Osteoblast (primary cell): ENCODE results near the gene ZNF865. TPM values are rescaled to one million over a fixed set of nuclear protein-coding genes. Genes with fewer than 3 reads are reported as not detected.

ENCODE experiments used
- DNase-seq: peaks from one replicate; pipeline ENCODE4 v3.0.0; 2011; ENCODE audit warnings: low spot score, mixed read lengths; ENCODE audit not compliant: insufficient read length; ENCODE audit errors: missing footprints
- H2AFZ ChIP-seq: 2 replicates; pipeline ENCODE4 v1.6.0; 2011; ENCODE audit warnings: mild to moderate bottlenecking, low read length
- H3K27ac ChIP-seq: 2 replicates; pipeline ENCODE4 v1.5.1; 2011; ENCODE audit warnings: mild to moderate bottlenecking, low read depth, low read length, moderate library complexity
- H3K27me3 ChIP-seq: 2 replicates; pipeline ENCODE4 v1.6.0; 2012; ENCODE audit warnings: mild to moderate bottlenecking, control low read depth, inconsistent platforms, low read length, moderate library complexity; ENCODE audit not compliant: insufficient read depth
- H3K36me3 ChIP-seq: 2 replicates; pipeline ENCODE4 v1.5.1; 2011; ENCODE audit warnings: mild to moderate bottlenecking, low read length, control low read depth, moderate library complexity; ENCODE audit not compliant: insufficient read depth
- H3K4me1 ChIP-seq: 2 replicates; pipeline ENCODE4 v1.5.1; 2011; ENCODE audit warnings: mild to moderate bottlenecking, low read length, control low read depth, moderate library complexity; ENCODE audit not compliant: insufficient read depth
- H3K4me2 ChIP-seq: 2 replicates; pipeline ENCODE4 v1.6.0; 2011; ENCODE audit warnings: mild to moderate bottlenecking, low read length; ENCODE audit not compliant: insufficient read depth
- H3K4me3 ChIP-seq: fragments of 200-600 bp; sonication (generic); 3 replicates; pipeline ENCODE4 v1.5.1; 2012; ENCODE audit warnings: mild to moderate bottlenecking, low read length, inconsistent platforms; ENCODE audit not compliant: insufficient read depth
- H3K79me2 ChIP-seq: 2 replicates; pipeline ENCODE4 v1.6.0; 2012; ENCODE audit warnings: mild to moderate bottlenecking, low read length, control low read depth, inconsistent platforms; ENCODE audit not compliant: insufficient read depth
- H3K9me3 ChIP-seq: 2 replicates; pipeline ENCODE4 v1.5.1; 2011; ENCODE audit warnings: low read depth, low read length, control low read depth
- H4K20me1 ChIP-seq: 2 replicates; pipeline ENCODE4 v1.6.0; 2012; ENCODE audit warnings: mild to moderate bottlenecking, low read length, control low read depth; ENCODE audit not compliant: insufficient read depth
- total RNA-seq: library from RNA; depleted of rRNA; stranded (reverse); fragments of >200 nt; gene quantifications from 2 replicates; pipeline ENCODE4 v1.2.3, GENCODE V29; 2012
- TF ChIP-seq, protein P1 (sequence below): IDR thresholded peaks from 2 replicates; pipeline ENCODE4 v1.5.1; 2011; ENCODE audit warnings: mild to moderate bottlenecking, low read depth, low read length, moderate library complexity; ENCODE audit errors: extremely low read depth

The ZNF865 gene
- total RNA-seq, 1 donor, result 1.4 TPM

DNA sequence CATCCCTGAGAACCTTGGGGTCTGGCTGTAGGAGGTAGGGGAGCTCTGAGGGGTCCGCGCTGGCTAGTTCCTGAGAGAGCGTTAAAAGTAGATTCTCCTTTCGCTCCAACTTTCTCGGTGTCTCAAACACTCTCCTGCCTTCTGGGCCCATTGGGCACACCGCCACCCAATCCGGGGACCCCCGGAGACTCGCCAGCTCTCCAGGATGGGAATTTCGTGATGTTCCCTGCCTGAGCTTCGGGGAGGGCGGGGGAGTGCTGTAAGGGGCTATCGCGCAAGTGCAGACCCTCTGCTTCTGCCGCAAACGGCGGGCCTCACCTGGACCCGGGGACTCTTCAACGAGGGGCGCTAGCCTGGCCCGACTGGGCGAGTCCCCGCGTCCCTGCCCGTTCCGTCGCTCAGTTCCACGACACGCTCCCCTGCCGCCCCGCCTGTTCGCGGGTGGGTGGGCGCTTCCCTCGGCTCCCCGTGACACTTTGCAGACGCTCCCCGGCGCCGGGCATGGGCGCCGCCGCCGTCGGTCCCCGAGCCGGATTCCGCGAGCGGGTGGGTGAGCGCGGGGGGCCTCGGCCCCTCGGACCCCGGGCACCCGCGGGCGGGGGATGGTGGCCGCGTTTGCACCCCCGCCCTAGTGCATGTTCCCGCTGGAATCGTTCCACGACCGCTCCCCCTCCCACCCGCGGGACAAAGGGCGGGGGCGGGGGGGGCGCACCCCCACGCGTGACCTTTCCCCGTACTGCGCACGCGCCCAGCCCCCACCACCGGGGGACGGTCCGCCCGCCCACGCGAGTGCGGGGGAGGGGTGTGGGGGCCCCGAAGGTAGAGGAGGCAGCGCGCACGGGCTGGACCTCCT lies 42.5 kb downstream of the ZNF865 start, which contains the start of gene CCDC106:
CCDC106 (plus strand) TSS at position 481 of the 853 bp plus-strand sequence. CDS start 835 bp downstream, outside the sequence.
- peaks cover 25% of the 10 kb centered on the region for H3K4me1 ChIP-seq
- H3K4me3 ChIP-seq, result peak within 1 kb of the TSS; percentile 87
- H4K20me1 ChIP-seq, result no peaks in the 10 kb centered on the region
- TF ChIP-seq, protein P1, sequence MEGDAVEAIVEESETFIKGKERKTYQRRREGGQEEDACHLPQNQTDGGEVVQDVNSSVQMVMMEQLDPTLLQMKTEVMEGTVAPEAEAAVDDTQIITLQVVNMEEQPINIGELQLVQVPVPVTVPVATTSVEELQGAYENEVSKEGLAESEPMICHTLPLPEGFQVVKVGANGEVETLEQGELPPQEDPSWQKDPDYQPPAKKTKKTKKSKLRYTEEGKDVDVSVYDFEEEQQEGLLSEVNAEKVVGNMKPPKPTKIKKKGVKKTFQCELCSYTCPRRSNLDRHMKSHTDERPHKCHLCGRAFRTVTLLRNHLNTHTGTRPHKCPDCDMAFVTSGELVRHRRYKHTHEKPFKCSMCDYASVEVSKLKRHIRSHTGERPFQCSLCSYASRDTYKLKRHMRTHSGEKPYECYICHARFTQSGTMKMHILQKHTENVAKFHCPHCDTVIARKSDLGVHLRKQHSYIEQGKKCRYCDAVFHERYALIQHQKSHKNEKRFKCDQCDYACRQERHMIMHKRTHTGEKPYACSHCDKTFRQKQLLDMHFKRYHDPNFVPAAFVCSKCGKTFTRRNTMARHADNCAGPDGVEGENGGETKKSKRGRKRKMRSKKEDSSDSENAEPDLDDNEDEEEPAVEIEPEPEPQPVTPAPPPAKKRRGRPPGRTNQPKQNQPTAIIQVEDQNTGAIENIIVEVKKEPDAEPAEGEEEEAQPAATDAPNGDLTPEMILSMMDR, result no peak
- peak; percentile 98 for DNase-seq
- no peaks in the 10 kb centered on the region for H3K27me3 ChIP-seq
- peak within 1 kb of the TSS; percentile 81 for H2AFZ ChIP-seq
- peaks cover 15% of the 10 kb centered on the region for H3K36me3 ChIP-seq
- peaks cover 31% of the 10 kb centered on the region for H3K79me2 ChIP-seq
- peak within 1 kb of the TSS; percentile 91 for H3K4me2 ChIP-seq
- H3K9me3 ChIP-seq, result no peaks in the 10 kb centered on the region
- H3K27ac ChIP-seq, result peak within 1 kb of the TSS; percentile 48

DNA sequence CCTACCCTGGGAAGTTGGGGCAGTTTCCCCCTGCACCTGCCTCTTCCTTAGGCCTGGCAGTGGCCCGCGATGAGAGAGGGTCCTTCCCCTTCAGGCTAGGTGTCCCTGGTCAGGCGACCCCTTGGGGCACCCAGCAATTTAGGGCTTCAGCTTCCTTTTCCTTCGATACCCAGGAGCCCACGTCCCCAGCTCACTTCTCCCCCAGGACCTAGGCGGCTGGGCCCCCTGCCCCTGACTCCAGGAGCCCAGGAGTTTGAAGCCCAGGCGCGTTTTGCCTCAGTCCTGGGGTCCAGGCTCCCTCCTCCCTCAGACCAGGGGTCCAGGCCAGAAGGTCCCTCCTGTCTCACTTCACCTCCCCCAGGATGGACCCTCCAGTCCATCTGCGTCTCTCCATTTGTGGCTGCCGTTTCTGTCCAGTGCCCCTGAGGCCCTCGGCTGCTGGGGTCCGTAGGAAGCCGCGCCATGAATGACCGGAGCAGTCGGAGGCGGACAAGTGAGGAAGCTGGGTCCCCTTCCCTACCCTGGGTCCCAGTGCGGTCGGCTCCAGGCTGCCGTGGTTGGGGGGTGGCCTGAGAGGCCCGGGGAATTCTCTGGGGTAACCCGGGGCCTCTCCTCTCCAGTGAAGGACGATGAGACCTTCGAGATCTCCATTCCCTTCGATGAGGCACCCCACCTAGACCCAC lies 43.3 kb downstream of the ZNF865 start:
- H3K9me3 ChIP-seq, result no peaks in the 10 kb centered on the region
- H3K4me3 ChIP-seq, result peak overlapping the region; percentile 87
- H2AFZ ChIP-seq, result peak overlapping the region; percentile 56
- TF ChIP-seq, protein P1, result no peak
- DNase-seq, result peak; percentile 85
- peaks cover 21% of the 10 kb centered on the region for H3K4me1 ChIP-seq
- H4K20me1 ChIP-seq, result no peaks in the 10 kb centered on the region
- peaks cover 27% of the 10 kb centered on the region for H3K79me2 ChIP-seq
- H3K27me3 ChIP-seq, result no peaks in the 10 kb centered on the region
- H3K4me2 ChIP-seq, result peak overlapping the region; percentile 91
- H3K27ac ChIP-seq, result no peak overlapping the region
- peaks cover 15% of the 10 kb centered on the region for H3K36me3 ChIP-seq

DNA sequence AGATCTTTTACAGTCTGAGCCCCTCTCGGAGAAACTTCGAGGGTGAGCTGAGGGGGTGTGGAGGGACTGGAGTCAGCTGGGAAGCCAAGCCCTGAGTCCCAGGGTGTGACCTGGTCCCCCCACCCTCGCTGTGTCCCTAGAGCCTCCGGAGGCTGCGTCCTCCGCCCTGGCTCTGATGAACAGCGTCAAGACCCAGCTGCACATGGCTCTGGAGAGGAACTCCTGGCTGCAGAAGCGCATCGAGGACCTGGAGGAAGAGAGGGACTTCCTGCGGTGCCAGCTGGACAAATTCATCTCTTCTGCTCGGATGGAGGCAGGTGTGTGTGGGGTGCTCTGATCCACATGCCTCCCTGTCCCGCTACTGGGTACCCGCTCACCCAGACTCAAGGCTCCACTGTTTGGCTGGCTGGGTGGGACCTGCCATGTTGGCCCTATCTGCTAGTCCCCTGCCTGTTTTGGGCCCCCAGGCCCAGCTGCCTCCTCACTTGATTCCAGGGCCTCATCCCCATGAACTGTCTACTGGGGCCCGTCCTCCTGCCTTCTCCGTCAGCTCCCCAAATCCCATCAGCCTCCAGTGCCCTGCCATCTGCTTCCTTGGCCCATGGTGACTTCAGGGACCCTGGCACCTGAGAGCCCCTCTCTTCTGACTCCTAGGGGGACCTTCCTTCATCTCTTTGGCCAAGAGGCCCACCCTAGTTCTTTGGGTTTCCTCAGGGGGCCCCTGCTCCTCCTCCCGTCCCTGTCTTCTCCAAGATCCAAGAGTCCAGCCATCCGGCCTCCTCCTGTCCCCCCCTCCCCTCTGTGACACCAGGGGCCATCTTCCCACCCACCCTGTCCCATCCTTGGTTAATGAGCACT lies 44.0 kb downstream of the ZNF865 start:
- DNase-seq, result peak; percentile 81
- H3K27ac ChIP-seq, result no peak overlapping the region
- H3K27me3 ChIP-seq, result no peaks in the 10 kb centered on the region
- peaks cover 20% of the 10 kb centered on the region for H3K79me2 ChIP-seq
- no peaks in the 10 kb centered on the region for H4K20me1 ChIP-seq
- H3K4me2 ChIP-seq, result peak overlapping the region; percentile 91
- H2AFZ ChIP-seq, result no peak overlapping the region
- TF ChIP-seq, protein P1, result no peak
- H3K4me3 ChIP-seq, result no peak overlapping the region
- H3K36me3 ChIP-seq, result peaks cover 12% of the 10 kb centered on the region
- H3K4me1 ChIP-seq, result peaks cover 15% of the 10 kb centered on the region
- no peaks in the 10 kb centered on the region for H3K9me3 ChIP-seq
